CD8-positive, alpha-beta memory T cell (primary cell): ENCODE data around the gene ZBTB44. TPM values are rescaled to one million over a fixed set of nuclear protein-coding genes. Genes with fewer than 3 reads are reported as not detected.

ENCODE experiments used
- CTCF ChIA-PET: fragments of 350-600 bp; sonication (Branson Sonifier 250); formaldehyde crosslinking; loops from one replicate; lab custom pipeline; 2021; ENCODE audit warnings: antibody characterized with exemption; lab: Charles Lee
- POLR2A ChIA-PET: fragments of 350-600 bp; sonication (Branson Sonifier 250); formaldehyde crosslinking; loops from one replicate; lab custom pipeline; 2021; ENCODE audit warnings: antibody characterized with exemption; lab: Charles Lee
- DNase-seq, 5 donors: peaks; one replicate each; pipeline versions ENCODE4 v3.0.0 to v3.0.0-alpha.2; 2020 to 2022; ENCODE audit warnings: mixed read lengths in 1 of 5
- H3K27ac ChIP-seq: one replicate; pipeline ENCODE4 v1.7.0; 2013; ENCODE audit warnings: low read depth, mild to moderate bottlenecking, low read length, moderate library complexity
- H3K27me3 ChIP-seq: 2 replicates; pipeline ENCODE4 v1.7.0; 2013; ENCODE audit warnings: low read length, mild to moderate bottlenecking; ENCODE audit not compliant: insufficient read depth, poor library complexity, severe bottlenecking
- H3K36me3 ChIP-seq: 2 replicates; pipeline ENCODE4 v1.7.0; 2013; ENCODE audit warnings: mild to moderate bottlenecking, low read length, moderate library complexity; ENCODE audit not compliant: insufficient read depth
- H3K4me1 ChIP-seq: 2 replicates; pipeline ENCODE4 v1.7.0; 2013; ENCODE audit warnings: mild to moderate bottlenecking, low read length, moderate library complexity; ENCODE audit not compliant: insufficient read depth
- H3K4me3 ChIP-seq: 2 replicates; pipeline ENCODE4 v1.7.0; 2013; ENCODE audit warnings: mild to moderate bottlenecking, low read length
- H3K9me3 ChIP-seq: 2 replicates; pipeline ENCODE4 v1.7.0; 2013; ENCODE audit warnings: mild to moderate bottlenecking, low read length
- H3K27ac Mint-ChIP-seq, 8 donors: one replicate each; pipeline ENCODE4 v1.8.0; 2020 to 2021; ENCODE audit warnings: mixed read lengths in 8 of 8, mild to moderate bottlenecking in 6 of 8, inconsistent platforms in 3 of 8, moderate library complexity in 3 of 8
- H3K27me3 Mint-ChIP-seq, 2 donors: one replicate each; pipeline ENCODE4 v1.8.0; 2020 to 2021; ENCODE audit warnings: mixed read lengths in 2 of 2, mild to moderate bottlenecking in 1 of 2, moderate library complexity in 1 of 2
- H3K36me3 Mint-ChIP-seq, 3 donors: one replicate each; pipeline ENCODE4 v1.8.0; 2020 to 2021; ENCODE audit warnings: mixed read lengths in 3 of 3, inconsistent platforms in 1 of 3, mild to moderate bottlenecking in 1 of 3
- H3K4me1 Mint-ChIP-seq, 3 donors: one replicate each; pipeline ENCODE4 v1.8.0; 2020 to 2021; ENCODE audit warnings: mixed read lengths in 3 of 3, inconsistent platforms in 1 of 3, mild to moderate bottlenecking in 1 of 3
- H3K4me3 Mint-ChIP-seq, 7 donors: one replicate each; pipeline ENCODE4 v1.8.0; 2020 to 2021; ENCODE audit warnings: mixed read lengths in 7 of 7, mild to moderate bottlenecking in 6 of 7, moderate library complexity in 4 of 7, inconsistent platforms in 2 of 7
- H3K9me3 Mint-ChIP-seq, 5 donors: one replicate each; pipeline ENCODE4 v1.8.0; 2020 to 2022; ENCODE audit warnings: mixed read lengths in 5 of 5, mild to moderate bottlenecking in 3 of 5, moderate library complexity in 2 of 5, inconsistent platforms in 1 of 5
- polyA plus RNA-seq: library from polyadenylated mRNA; unstranded; fragments of 300-500 nt; fragmentation: Illumina TruSeq; gene quantifications from one replicate; pipeline ENCODE4 v1.2.3, GENCODE V29; 2021
- total RNA-seq, 2 experiments: library from RNA; stranded (reverse); gene quantifications; one replicate each; pipeline ENCODE4 v1.2.3, GENCODE V29; 2021

ZBTB44 gene
- total and polyA plus RNA-seq, 3 experiments from 2014 or later = 8.2 to 44.0 (median 41.3) TPM

GRCh38 chr11:130216591-130217132 lies 98.1 kb downstream of the ZBTB44 start:
- Histone ChIP-seq H3K27ac (no peak overlapping the region), H3K36me3 (no peaks in the 10 kb centered on the region), H3K4me1 (peaks cover 8% of the 10 kb centered on the region), H3K4me3 (no peak overlapping the region), H3K9me3 (no peaks in the 10 kb centered on the region), H3K27me3 (no peaks in the 10 kb centered on the region)
- Mint-ChIP-seq H3K36me3 (no peaks in the 10 kb centered on the region), H3K4me1 (peaks cover 0 to 2% (median 0%) of the 10 kb centered on the region in 3 donors), H3K9me3 (no peaks in the 10 kb centered on the region), H3K27me3 (peaks cover 5% of the 10 kb centered on the region in 2 donors), H3K4me3 (no peak overlapping the region), H3K27ac (no peak overlapping the region)
- CTCF ChIA-PET = interaction anchor here (1.2 to 1.3 kb wide), 2 partner anchors 215 to 646 kb away, joined by 3 to 4 read pairs; no protein-coding TSS in a partner anchor
- DNase-seq = no peak
- POLR2A ChIA-PET = no interaction called here

- CTCF ChIA-PET = interaction anchor here (1.2 to 1.3 kb wide), 2 partner anchors 216 to 646 kb away, joined by 3 to 4 read pairs; no protein-coding TSS in a partner anchor
- no peak for DNase-seq
- Mint-ChIP-seq H3K4me1 (peaks cover 0 to 2% (median 0%) of the 10 kb centered on the region in 3 donors), H3K9me3 (no peaks in the 10 kb centered on the region), H3K36me3 (no peaks in the 10 kb centered on the region), H3K4me3 (no peak overlapping the region), H3K27me3 (peaks cover 5 to 9% of the 10 kb centered on the region in 2 donors), H3K27ac (no peak overlapping the region)
- no peak overlapping the region for H3K27ac ChIP-seq
- no peaks in the 10 kb centered on the region for H3K9me3 ChIP-seq
- POLR2A ChIA-PET = no interaction called here
- H3K4me1 ChIP-seq = peaks cover 8% of the 10 kb centered on the region
- H3K4me3 ChIP-seq = no peak overlapping the region
- H3K27me3 ChIP-seq = no peaks in the 10 kb centered on the region
- no peaks in the 10 kb centered on the region for H3K36me3 ChIP-seq
Observed at GRCh38 chr11:130216221-130216550, 98.5 kb downstream of the ZBTB44 start.

GRCh38 chr11:130215531-130216220 lies 99.0 kb downstream of the ZBTB44 start:
- Mint-ChIP-seq H3K4me1 (peaks cover 0 to 2% (median 0%) of the 10 kb centered on the region in 3 donors), H3K27ac (no peak overlapping the region), H3K27me3 (peaks cover 5 to 11% of the 10 kb centered on the region in 2 donors), H3K4me3 (no peak overlapping the region), H3K9me3 (no peaks in the 10 kb centered on the region), H3K36me3 (no peaks in the 10 kb centered on the region)
- Histone ChIP-seq H3K36me3 (no peaks in the 10 kb centered on the region), H3K27ac (no peak overlapping the region), H3K4me3 (no peak overlapping the region), H3K4me1 (peaks cover 8% of the 10 kb centered on the region), H3K9me3 (no peaks in the 10 kb centered on the region), H3K27me3 (no peaks in the 10 kb centered on the region)
- CTCF ChIA-PET = interaction anchor here (1.2 to 1.3 kb wide), 2 partner anchors 216 to 647 kb away, joined by 3 to 4 read pairs; no protein-coding TSS in a partner anchor
- POLR2A ChIA-PET = no interaction called here
- no peak for DNase-seq

GRCh38 chr11:130214861-130215530 lies 99.7 kb downstream of the ZBTB44 start:
- no peaks in the 10 kb centered on the region for H3K9me3 Mint-ChIP-seq
- no peaks in the 10 kb centered on the region for H3K27me3 ChIP-seq
- H3K4me3 ChIP-seq = no peak overlapping the region
- H3K4me1 Mint-ChIP-seq = peaks cover 0 to 2% (median 0%) of the 10 kb centered on the region in 3 donors
- no peaks in the 10 kb centered on the region for H3K36me3 ChIP-seq
- H3K4me1 ChIP-seq = peaks cover 8% of the 10 kb centered on the region
- H3K9me3 ChIP-seq = no peaks in the 10 kb centered on the region
- CTCF ChIA-PET = no interaction called here
- H3K36me3 Mint-ChIP-seq = no peaks in the 10 kb centered on the region
- peaks cover 7 to 15% of the 10 kb centered on the region in 2 donors for H3K27me3 Mint-ChIP-seq
- POLR2A ChIA-PET = no interaction called here
- no peak for DNase-seq
- no peak overlapping the region for H3K4me3 Mint-ChIP-seq
- H3K27ac ChIP-seq = no peak overlapping the region
- H3K27ac Mint-ChIP-seq = no peak overlapping the region

- peak overlapping the region in 1 of 8 donors; percentile 72 for H3K27ac Mint-ChIP-seq
- no peaks in the 10 kb centered on the region for H3K27me3 ChIP-seq
- no peaks in the 10 kb centered on the region for H3K9me3 ChIP-seq
- H3K27ac ChIP-seq = no peak overlapping the region
- no peak overlapping the region for H3K4me3 ChIP-seq
- H3K4me1 Mint-ChIP-seq = peaks cover 0 to 2% (median 0%) of the 10 kb centered on the region in 3 donors
- no peak for DNase-seq
- peaks cover 8% of the 10 kb centered on the region for H3K4me1 ChIP-seq
- no peaks in the 10 kb centered on the region for H3K9me3 Mint-ChIP-seq
- H3K27me3 Mint-ChIP-seq = peaks cover 11 to 15% of the 10 kb centered on the region in 2 donors
- H3K36me3 ChIP-seq = no peaks in the 10 kb centered on the region
- H3K4me3 Mint-ChIP-seq = no peak overlapping the region
- CTCF ChIA-PET = no interaction called here
- no peaks in the 10 kb centered on the region for H3K36me3 Mint-ChIP-seq
- POLR2A ChIA-PET = no interaction called here
Observed at GRCh38 chr11:130213979-130214281, 100.8 kb downstream of the ZBTB44 start.

- ChIA-PET POLR2A (no interaction called here), CTCF (interaction anchor here (0.7 to 1.6 kb wide), 19 partner anchors 8 to 681 kb away, joined by 3 to 14 read pairs (median 4); no protein-coding TSS in a partner anchor)
- no peaks in the 10 kb centered on the region for H3K9me3 Mint-ChIP-seq
- no peaks in the 10 kb centered on the region for H3K36me3 ChIP-seq
- H3K27me3 ChIP-seq = no peaks in the 10 kb centered on the region
- DNase-seq = peak; percentile 55 to 74 (median 59)
- no peak overlapping the region for H3K27ac ChIP-seq
- H3K36me3 Mint-ChIP-seq = no peaks in the 10 kb centered on the region
- H3K27ac Mint-ChIP-seq = peak overlapping the region in 1 of 8 donors; percentile 76
- no peak overlapping the region for H3K4me3 ChIP-seq
- H3K4me3 Mint-ChIP-seq = no peak overlapping the region
- peaks cover 11 to 15% of the 10 kb centered on the region in 2 donors for H3K27me3 Mint-ChIP-seq
- H3K4me1 ChIP-seq = peaks cover 8% of the 10 kb centered on the region
- H3K9me3 ChIP-seq = no peaks in the 10 kb centered on the region
- H3K4me1 Mint-ChIP-seq = peaks cover 0 to 2% (median 0%) of the 10 kb centered on the region in 3 donors
Observed at GRCh38 chr11:130213143-130213978, 101.4 kb downstream of the ZBTB44 start.

- DNase-seq = no peak
- H3K27ac ChIP-seq = no peak overlapping the region
- H3K36me3 ChIP-seq = no peaks in the 10 kb centered on the region
- peaks cover 8% of the 10 kb centered on the region for H3K4me1 ChIP-seq
- no peaks in the 10 kb centered on the region for H3K27me3 ChIP-seq
- no peak overlapping the region for H3K27ac Mint-ChIP-seq
- POLR2A ChIA-PET = no interaction called here
- H3K4me3 Mint-ChIP-seq = no peak overlapping the region
- peaks cover 0 to 2% (median 0%) of the 10 kb centered on the region in 3 donors for H3K4me1 Mint-ChIP-seq
- H3K4me3 ChIP-seq = no peak overlapping the region
- CTCF ChIA-PET = interaction anchor here (0.7 to 1.6 kb wide), 20 partner anchors 9 to 682 kb away, joined by 3 to 14 read pairs (median 4); no protein-coding TSS in a partner anchor
- H3K27me3 Mint-ChIP-seq = peaks cover 11 to 15% of the 10 kb centered on the region in 2 donors
- H3K9me3 Mint-ChIP-seq = no peaks in the 10 kb centered on the region
- no peaks in the 10 kb centered on the region for H3K36me3 Mint-ChIP-seq
- H3K9me3 ChIP-seq = no peaks in the 10 kb centered on the region
Observed at GRCh38 chr11:130212431-130212961, 102.2 kb downstream of the ZBTB44 start.
